ENCODE data around the gene ATP23.
A peak's percentile ranks its signal among the peaks of the same experiment; 100 is the strongest.

The ATP23 gene

GRCh38 chr12:57909056-57909455, 32.3 kb upstream of the ATP23 start:
- no peak for FAIRE-seq

- no peak for FAIRE-seq
Observed at GRCh38 chr12:57909611-57910010, 31.8 kb upstream of the ATP23 start.

GRCh38 chr12:57918147-57918546, 23.2 kb upstream of the ATP23 start:
- no peak for FAIRE-seq

GRCh38 chr12:57927086-57927485, 14.3 kb upstream of the ATP23 start:
- FAIRE-seq, result no peak

GRCh38 chr12:57929092-57929830, 12.1 kb upstream of the ATP23 start:
- FAIRE-seq, result no peak

GRCh38 chr12:57934819-57935218, 6.5 kb upstream of the ATP23 start:
- FAIRE-seq, result no peak

- FAIRE-seq, result no peak
Observed at GRCh38 chr12:57935331-57935730, 6.0 kb upstream of the ATP23 start.

GRCh38 chr12:57935839-57936512, 5.4 kb upstream of the ATP23 start:
- FAIRE-seq, result peak; percentile 97

- no peak for FAIRE-seq
Observed at GRCh38 chr12:57936513-57936883, 4.9 kb upstream of the ATP23 start.

- FAIRE-seq, result no peak
Observed at GRCh38 chr12:57939291-57939690, 2.1 kb upstream of the ATP23 start.

GRCh38 chr12:57940052-57940914, 1.1 kb upstream of the ATP23 start:
- FAIRE-seq, result no peak

GRCh38 chr12:57940915-57941164, 527 bp upstream of the ATP23 start:
- no peak for FAIRE-seq

- no peak for FAIRE-seq
Observed at GRCh38 chr12:57943438-57944080, 2.2 kb downstream of the ATP23 start.

GRCh38 chr12:57944313-57945023, 3.1 kb downstream of the ATP23 start:
- FAIRE-seq, result no peak

- no peak for FAIRE-seq
Observed at GRCh38 chr12:57952766-57953165, 11.4 kb downstream of the ATP23 start.

GRCh38 chr12:57954768-57955167, 13.4 kb downstream of the ATP23 start:
- no peak for FAIRE-seq

- FAIRE-seq, result no peak
Observed at GRCh38 chr12:57958061-57958657, 16.8 kb downstream of the ATP23 start.

GRCh38 chr12:57964421-57964820, 23.1 kb downstream of the ATP23 start:
- FAIRE-seq, result no peak

- FAIRE-seq, result no peak
Observed at GRCh38 chr12:57965766-57966165, 24.4 kb downstream of the ATP23 start.

GRCh38 chr12:57966536-57966935, 25.2 kb downstream of the ATP23 start:
- no peak for FAIRE-seq

GRCh38 chr12:57983146-57983857, 41.9 kb downstream of the ATP23 start:
- peak; percentile 95 for FAIRE-seq

Data from G401.6 (cell line).